DOHH2 (cell line): Measurements from ENCODE around the gene ESRRB.

Source experiments
- EZH2phosphoT487 ChIP-seq: fragments of 200-600 bp; sonication (generic); IDR thresholded peaks from 2 replicates; pipeline ENCODE4 v1.6.1; 2017; ENCODE audit warnings: borderline replicate concordance, mild to moderate bottlenecking, antibody characterized with exemption, low read length, moderate library complexity, mixed read lengths
- TF ChIP-seq, protein P1 (sequence below): fragments of 200-600 bp; sonication (generic); IDR thresholded peaks from one replicate; pipeline ENCODE4 v1.5.1; 2014; ENCODE audit warnings: antibody characterized with exemption, mild to moderate bottlenecking, low read depth, low read length; ENCODE audit not compliant: poor library complexity, severe bottlenecking

DNA sequence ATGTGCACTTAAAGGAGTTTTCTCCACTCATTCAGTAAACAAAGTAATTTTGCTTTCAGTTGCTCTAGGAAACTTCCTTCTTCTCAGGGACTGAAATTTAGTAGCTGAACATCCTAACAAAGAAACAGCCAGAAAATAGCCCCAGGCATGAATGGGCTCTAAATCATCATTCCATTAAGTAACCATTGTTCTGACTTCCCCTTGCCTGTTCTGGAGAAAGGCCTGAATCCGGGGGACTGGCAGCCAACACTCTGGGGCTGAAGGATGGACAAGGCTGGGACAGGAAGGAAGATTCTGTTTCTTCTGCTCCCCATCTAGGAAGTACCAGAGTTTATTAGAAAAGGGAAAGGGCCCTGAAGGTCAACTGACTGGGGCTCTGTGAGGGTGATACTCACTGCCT lies 104.5 kb downstream of the ESRRB start:
- TF ChIP-seq, protein P1, sequence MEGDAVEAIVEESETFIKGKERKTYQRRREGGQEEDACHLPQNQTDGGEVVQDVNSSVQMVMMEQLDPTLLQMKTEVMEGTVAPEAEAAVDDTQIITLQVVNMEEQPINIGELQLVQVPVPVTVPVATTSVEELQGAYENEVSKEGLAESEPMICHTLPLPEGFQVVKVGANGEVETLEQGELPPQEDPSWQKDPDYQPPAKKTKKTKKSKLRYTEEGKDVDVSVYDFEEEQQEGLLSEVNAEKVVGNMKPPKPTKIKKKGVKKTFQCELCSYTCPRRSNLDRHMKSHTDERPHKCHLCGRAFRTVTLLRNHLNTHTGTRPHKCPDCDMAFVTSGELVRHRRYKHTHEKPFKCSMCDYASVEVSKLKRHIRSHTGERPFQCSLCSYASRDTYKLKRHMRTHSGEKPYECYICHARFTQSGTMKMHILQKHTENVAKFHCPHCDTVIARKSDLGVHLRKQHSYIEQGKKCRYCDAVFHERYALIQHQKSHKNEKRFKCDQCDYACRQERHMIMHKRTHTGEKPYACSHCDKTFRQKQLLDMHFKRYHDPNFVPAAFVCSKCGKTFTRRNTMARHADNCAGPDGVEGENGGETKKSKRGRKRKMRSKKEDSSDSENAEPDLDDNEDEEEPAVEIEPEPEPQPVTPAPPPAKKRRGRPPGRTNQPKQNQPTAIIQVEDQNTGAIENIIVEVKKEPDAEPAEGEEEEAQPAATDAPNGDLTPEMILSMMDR, result no peak
- TF ChIP-seq EZH2phosphoT487, result no peak
